Smooth muscle cell (in vitro differentiated cells): ENCODE data around the gene ARMC7. TPM values are rescaled to one million over a fixed set of nuclear protein-coding genes. Genes with fewer than 3 reads are reported as not detected.

Source experiments
- DNase-seq: peaks from one replicate; lab custom pipeline; 2025; ENCODE audit not compliant: unreplicated experiment; lab: John Stamatoyannopoulos, UW
- H2AFZ ChIP-seq: fragments of 200-600 bp; sonication (generic); 2 replicates; pipeline ENCODE4 v1.6.0; 2016; ENCODE audit warnings: antibody characterized with exemption, low read depth, mild to moderate bottlenecking
- H3F3A ChIP-seq: fragments of 200-600 bp; sonication (generic); 2 replicates; pipeline ENCODE4 v1.6.0; 2017; ENCODE audit warnings: antibody characterized with exemption, low read depth
- H3K27ac ChIP-seq: fragments of 200-600 bp; sonication (generic); 2 replicates; pipeline ENCODE4 v1.5.1; 2016; ENCODE audit warnings: low read depth, mild to moderate bottlenecking
- H3K27me3 ChIP-seq: fragments of 200-600 bp; sonication (generic); 2 replicates; pipeline ENCODE4 v1.6.1; 2016; ENCODE audit warnings: low read depth, mild to moderate bottlenecking
- H3K36me3 ChIP-seq: fragments of 200-600 bp; sonication (generic); 2 replicates; pipeline ENCODE4 v1.5.1; 2016; ENCODE audit warnings: low read depth
- H3K4me1 ChIP-seq: fragments of 200-600 bp; sonication (generic); 2 replicates; pipeline ENCODE4 v1.5.1; 2016; ENCODE audit warnings: low read depth
- H3K4me2 ChIP-seq: fragments of 200-600 bp; sonication (generic); 2 replicates; pipeline ENCODE4 v1.6.0; 2016; ENCODE audit warnings: mild to moderate bottlenecking
- H3K4me3 ChIP-seq: fragments of 200-600 bp; sonication (generic); 2 replicates; pipeline ENCODE4 v1.5.1; 2016; ENCODE audit warnings: mild to moderate bottlenecking
- H3K79me2 ChIP-seq: fragments of 200-600 bp; sonication (generic); 2 replicates; pipeline ENCODE4 v1.6.0; 2016; ENCODE audit warnings: low read depth, mild to moderate bottlenecking
- H3K9ac ChIP-seq: fragments of 200-600 bp; sonication (generic); 2 replicates; pipeline ENCODE4 v1.6.0; 2016; ENCODE audit warnings: low read depth
- H3K9me3 ChIP-seq: fragments of 200-600 bp; sonication (generic); replicated peaks from 2 replicates; pipeline ENCODE4 v1.5.1; 2016; ENCODE audit warnings: low read depth
- H4K20me1 ChIP-seq: fragments of 200-600 bp; sonication (generic); 2 replicates; pipeline ENCODE4 v1.6.0; 2016; ENCODE audit warnings: low read depth
- WGBS: methylation state at CpG from one replicate; pipeline ENCODE4 v1.1.7; 2016; ENCODE audit warnings: low lambda C conversion rate; 5-methylcytosine and 5-hydroxymethylcytosine counted together
- polyA plus RNA-seq: library from polyadenylated mRNA; unstranded; fragments of >200 nt; fragmentation: Nextera tagmentation; extraction: Ambion mirVana; gene quantifications from 2 replicates; pipeline ENCODE4 v1.2.1, GENCODE V29; 2016
- total RNA-seq: library from RNA; depleted of rRNA; stranded (reverse); fragments of >200 nt; gene quantifications from 2 replicates; pipeline ENCODE4 v1.2.3, GENCODE V29; 2014
- TF ChIP-seq, protein P1 (sequence below): fragments of 200-600 bp; sonication (generic); IDR thresholded peaks from 2 replicates; pipeline ENCODE4 v1.5.1; 2017; ENCODE audit warnings: borderline replicate concordance, mild to moderate bottlenecking, antibody characterized with exemption; ENCODE audit not compliant: insufficient read depth, poor library complexity, severe bottlenecking

Gene ARMC7
- total and polyA plus RNA-seq, 2 experiments from 2014 or later: 1.8 to 6.8 TPM

DNA sequence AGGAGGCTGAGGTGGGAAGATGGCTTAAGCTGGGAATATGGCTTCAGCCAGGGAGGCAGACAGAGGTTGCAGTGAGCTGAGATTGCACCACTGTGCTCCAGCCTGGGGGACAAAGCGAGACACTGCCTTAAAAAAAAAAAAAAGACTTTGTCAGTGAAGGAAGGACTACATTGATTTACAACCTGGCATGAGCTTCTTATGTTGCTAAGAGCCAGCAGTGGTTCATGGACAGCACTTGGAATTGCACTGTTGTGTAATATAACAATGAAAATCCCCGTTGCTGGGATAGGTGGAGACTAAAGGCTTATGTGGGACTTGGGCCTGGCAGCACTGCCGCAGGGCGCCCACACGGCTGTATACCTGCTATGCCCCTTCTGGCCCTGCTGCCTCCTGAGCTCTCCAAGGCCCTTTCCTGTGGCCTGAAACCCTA, 36.1 kb upstream of the ARMC7 start:
- WGBS: 79% methylated on average over 5 of the region's 5 CpGs
- DNase-seq: no peak

DNA sequence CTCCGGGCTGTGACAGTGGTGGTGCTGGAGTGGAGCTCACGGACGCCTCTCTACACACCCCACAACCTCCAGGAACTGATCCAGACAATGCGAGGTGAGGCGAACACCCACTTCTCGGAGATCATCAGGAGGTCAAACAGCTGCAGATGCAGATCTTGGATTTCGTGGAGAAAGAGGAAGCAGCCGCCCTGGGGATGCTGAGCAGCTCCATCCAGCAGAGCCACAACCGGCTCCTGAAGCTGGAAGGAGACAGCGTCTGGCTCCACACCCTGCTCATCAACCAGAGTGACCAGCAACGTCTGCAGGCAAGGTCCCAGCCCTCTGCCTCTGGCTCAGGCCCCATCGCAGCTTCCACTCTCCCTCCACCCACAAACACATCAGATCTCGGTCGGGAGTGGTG, 35.2 kb upstream of the ARMC7 start:
- H3K36me3 ChIP-seq: no peaks in the 10 kb centered on the region
- H3K27ac ChIP-seq: no peak overlapping the region
- H3F3A ChIP-seq: peaks cover 14% of the 10 kb centered on the region
- no peak for DNase-seq
- no peaks in the 10 kb centered on the region for H3K9me3 ChIP-seq
- H3K27me3 ChIP-seq: no peaks in the 10 kb centered on the region
- no peaks in the 10 kb centered on the region for H4K20me1 ChIP-seq
- no peaks in the 10 kb centered on the region for H3K79me2 ChIP-seq
- H2AFZ ChIP-seq: no peak overlapping the region
- no peak overlapping the region for H3K4me3 ChIP-seq
- H3K9ac ChIP-seq: no peak overlapping the region
- TF ChIP-seq, protein P1, sequence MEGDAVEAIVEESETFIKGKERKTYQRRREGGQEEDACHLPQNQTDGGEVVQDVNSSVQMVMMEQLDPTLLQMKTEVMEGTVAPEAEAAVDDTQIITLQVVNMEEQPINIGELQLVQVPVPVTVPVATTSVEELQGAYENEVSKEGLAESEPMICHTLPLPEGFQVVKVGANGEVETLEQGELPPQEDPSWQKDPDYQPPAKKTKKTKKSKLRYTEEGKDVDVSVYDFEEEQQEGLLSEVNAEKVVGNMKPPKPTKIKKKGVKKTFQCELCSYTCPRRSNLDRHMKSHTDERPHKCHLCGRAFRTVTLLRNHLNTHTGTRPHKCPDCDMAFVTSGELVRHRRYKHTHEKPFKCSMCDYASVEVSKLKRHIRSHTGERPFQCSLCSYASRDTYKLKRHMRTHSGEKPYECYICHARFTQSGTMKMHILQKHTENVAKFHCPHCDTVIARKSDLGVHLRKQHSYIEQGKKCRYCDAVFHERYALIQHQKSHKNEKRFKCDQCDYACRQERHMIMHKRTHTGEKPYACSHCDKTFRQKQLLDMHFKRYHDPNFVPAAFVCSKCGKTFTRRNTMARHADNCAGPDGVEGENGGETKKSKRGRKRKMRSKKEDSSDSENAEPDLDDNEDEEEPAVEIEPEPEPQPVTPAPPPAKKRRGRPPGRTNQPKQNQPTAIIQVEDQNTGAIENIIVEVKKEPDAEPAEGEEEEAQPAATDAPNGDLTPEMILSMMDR: no peak
- H3K4me1 ChIP-seq: peaks cover 10% of the 10 kb centered on the region
- 83% methylated on average over 14 of the region's 14 CpGs for WGBS
- no peak overlapping the region for H3K4me2 ChIP-seq

More for the DNA sequence above, 36.1 kb upstream of the ARMC7 start:
- H3K79me2 ChIP-seq: no peaks in the 10 kb centered on the region
- no peaks in the 10 kb centered on the region for H4K20me1 ChIP-seq
- TF ChIP-seq, protein P1: no peak
- no peaks in the 10 kb centered on the region for H3K27me3 ChIP-seq
- H2AFZ ChIP-seq: no peak overlapping the region
- H3K4me3 ChIP-seq: no peak overlapping the region
- no peak overlapping the region for H3K27ac ChIP-seq
- no peak overlapping the region for H3K4me2 ChIP-seq
- no peaks in the 10 kb centered on the region for H3K36me3 ChIP-seq
- peaks cover 5% of the 10 kb centered on the region for H3K4me1 ChIP-seq
- no peaks in the 10 kb centered on the region for H3K9me3 ChIP-seq
- no peak overlapping the region for H3K9ac ChIP-seq
- peaks cover 5% of the 10 kb centered on the region for H3F3A ChIP-seq

DNA sequence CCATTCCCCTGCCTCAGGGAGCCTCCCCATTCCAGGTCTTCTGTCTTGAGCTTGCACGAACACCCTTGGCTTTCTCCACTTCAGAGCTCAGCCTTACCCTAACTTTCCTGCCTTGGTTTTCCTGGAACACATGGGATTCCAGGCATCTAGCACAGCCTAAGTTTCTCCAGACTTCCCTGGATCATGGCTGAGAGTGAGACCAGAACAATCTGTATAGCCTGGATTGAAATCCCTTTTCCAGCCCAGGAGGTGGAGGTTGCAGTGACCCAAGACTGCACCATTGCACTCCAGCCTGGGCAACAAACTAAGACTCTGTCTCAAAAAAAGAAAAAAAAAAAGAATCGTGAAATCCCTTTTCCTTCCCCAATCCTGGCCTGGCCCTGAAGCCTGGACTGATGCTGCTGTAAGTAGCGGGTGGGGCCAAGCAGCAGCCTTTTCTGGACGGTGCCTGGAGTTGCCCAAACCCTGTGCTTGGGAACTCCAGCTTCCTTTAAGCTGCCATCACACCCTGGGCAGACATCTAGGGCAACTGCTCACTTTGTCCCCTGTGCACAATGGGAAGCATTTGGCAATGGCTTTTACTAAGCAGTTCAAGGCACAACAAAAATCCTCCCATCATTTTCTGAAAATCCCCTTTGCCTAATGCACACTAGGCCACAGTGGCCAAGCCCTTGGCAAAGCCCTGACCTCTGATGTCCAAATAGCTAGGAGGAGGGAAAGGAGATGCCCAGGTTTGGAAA, 34.0 kb upstream of the ARMC7 start:
- H3K36me3 ChIP-seq: no peaks in the 10 kb centered on the region
- H3K27me3 ChIP-seq: no peaks in the 10 kb centered on the region
- H2AFZ ChIP-seq: no peak overlapping the region
- H3K9ac ChIP-seq: no peak overlapping the region
- H3K4me2 ChIP-seq: no peak overlapping the region
- no peaks in the 10 kb centered on the region for H3K79me2 ChIP-seq
- no peak for DNase-seq
- WGBS: 57% methylated on average over 4 of the region's 4 CpGs
- TF ChIP-seq, protein P1: no peak
- peaks cover 15% of the 10 kb centered on the region for H3F3A ChIP-seq
- H3K27ac ChIP-seq: no peak overlapping the region
- no peaks in the 10 kb centered on the region for H4K20me1 ChIP-seq
- H3K4me1 ChIP-seq: peaks cover 10% of the 10 kb centered on the region
- no peaks in the 10 kb centered on the region for H3K9me3 ChIP-seq
- no peak overlapping the region for H3K4me3 ChIP-seq

DNA sequence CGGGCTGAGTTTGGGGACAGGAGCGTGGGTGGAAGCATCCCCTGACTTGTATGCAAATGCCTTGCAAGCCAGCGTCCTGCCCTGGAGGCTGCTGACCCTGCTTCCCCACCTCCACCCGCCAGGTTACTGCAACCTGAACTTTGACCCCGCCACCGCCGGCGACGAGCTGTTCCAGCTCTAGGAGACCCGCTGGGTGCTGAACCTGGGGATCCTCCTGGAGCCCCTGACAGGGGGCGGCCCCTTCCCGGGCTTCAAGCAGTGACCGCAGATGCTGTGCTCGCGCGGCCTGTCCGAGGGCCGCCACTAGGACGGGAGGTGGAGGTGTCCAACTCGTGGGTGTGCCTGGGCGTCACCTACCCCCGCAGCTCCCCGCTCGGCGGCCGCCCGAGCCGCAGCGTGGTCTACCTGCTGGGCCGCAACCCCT, 32.7 kb upstream of the ARMC7 start:
- Histone ChIP-seq H3K4me3 (no peak overlapping the region), H4K20me1 (no peaks in the 10 kb centered on the region), H3F3A (peaks cover 15% of the 10 kb centered on the region), H3K4me1 (peaks cover 10% of the 10 kb centered on the region), H3K9me3 (no peaks in the 10 kb centered on the region), H3K9ac (no peak overlapping the region), H3K27ac (no peak overlapping the region), H3K36me3 (no peaks in the 10 kb centered on the region), H3K27me3 (no peaks in the 10 kb centered on the region), H2AFZ (no peak overlapping the region), H3K4me2 (peak overlapping the region; percentile 40), H3K79me2 (no peaks in the 10 kb centered on the region)
- 83% methylated on average over 30 of the region's 30 CpGs for WGBS
- TF ChIP-seq, protein P1: no peak
- DNase-seq: no peak
